HEK293T (cell line): ENCODE results near the gene APOLD1.

ENCODE experiments used
- BHLHE40 ChIP-seq: fragments of 450-650 bp; IDR thresholded peaks from 2 replicates; pipeline ENCODE4 v1.6.1; 2016; ENCODE audit warnings: mild to moderate bottlenecking, moderate library complexity, borderline replicate concordance
- ELF4 ChIP-seq: fragments of 450-650 bp; IDR thresholded peaks from 2 replicates; pipeline ENCODE4 v1.6.1; 2017; ENCODE audit warnings: antibody characterized with exemption
- FOXK2 ChIP-seq: fragments of 450-650 bp; IDR thresholded peaks from 2 replicates; pipeline ENCODE4 v1.6.1; 2016; ENCODE audit warnings: mild to moderate bottlenecking
- FOXM1 ChIP-seq: fragments of 450-650 bp; IDR thresholded peaks from 2 replicates; pipeline ENCODE4 v1.6.1; 2017; ENCODE audit warnings: mild to moderate bottlenecking, borderline replicate concordance
- NFRKB ChIP-seq: fragments of 450-650 bp; IDR thresholded peaks from 2 replicates; pipeline ENCODE4 v1.6.1; 2016; ENCODE audit warnings: mild to moderate bottlenecking, moderate library complexity
- SP1 ChIP-seq: fragments of 450-650 bp; IDR thresholded peaks from 2 replicates; pipeline ENCODE4 v1.6.1; 2017
- ZNF384 ChIP-seq: fragments of 450-650 bp; IDR thresholded peaks from 2 replicates; pipeline ENCODE4 v1.6.1; 2016

- TF ChIP-seq BHLHE40: no peak
- TF ChIP-seq FOXM1: no peak
- TF ChIP-seq ELF4: no peak
- TF ChIP-seq SP1: no peak
- TF ChIP-seq ZNF384: no peak
- no peak for TF ChIP-seq NFRKB
- no peak for TF ChIP-seq FOXK2
Observed at GRCh38 chr12:12800406-12801180, 15.1 kb downstream of the APOLD1 start.
